WTC11 (cell line): ENCODE measurements around the gene PTGER3. TPM values are rescaled to one million over a fixed set of nuclear protein-coding genes. Genes with fewer than 3 reads are reported as not detected.

Experiments
- ATAC-seq: fragments of 200-7000 bp; cut with Tn5 transposase; 2 replicates; pipeline ENCODE4 v1.10.0; 2021; ENCODE audit warnings: mild to moderate bottlenecking, moderate library complexity
- CTCF ChIA-PET: fragments of 300-600 bp; sonication (Branson Sonifier 250); formaldehyde crosslinking; loops from one replicate; lab custom pipeline; 2021; ENCODE audit warnings: antibody characterized with exemption; lab: Charles Lee
- POLR2A ChIA-PET: fragments of 350-600 bp; sonication (Branson Sonifier 250); formaldehyde crosslinking; loops from one replicate; lab custom pipeline; 2021; ENCODE audit warnings: antibody characterized with exemption; lab: Charles Lee
- DNase-seq: peaks from one replicate; pipeline ENCODE4 v3.0.0; 2021; ENCODE audit warnings: low spot score
- H3K27ac Mint-ChIP-seq: 2 replicates; pipeline ENCODE4 v1.8.0; 2021; ENCODE audit warnings: mixed read lengths
- H3K27me3 Mint-ChIP-seq: 2 replicates; pipeline ENCODE4 v1.8.0; 2021; ENCODE audit warnings: low read depth, mild to moderate bottlenecking, moderate library complexity, mixed read lengths
- H3K36me3 Mint-ChIP-seq: 2 replicates; pipeline ENCODE4 v1.8.0; 2021; ENCODE audit warnings: mixed read lengths
- H3K4me1 Mint-ChIP-seq: 2 replicates; pipeline ENCODE4 v1.8.0; 2022; ENCODE audit warnings: mixed read lengths
- H3K4me3 Mint-ChIP-seq: 2 replicates; pipeline ENCODE4 v1.8.0; 2021; ENCODE audit warnings: mild to moderate bottlenecking, moderate library complexity, mixed read lengths
- H3K9me3 Mint-ChIP-seq: 2 replicates; pipeline ENCODE4 v1.8.0; 2021; ENCODE audit warnings: mixed read lengths
- ATF2 ChIP-seq: sonication (generic); formaldehyde crosslinking; IDR thresholded peaks from 2 replicates; pipeline ENCODE4 v1.8.1; 2022; ENCODE audit warnings: low read depth, missing genetic modification reagents, borderline replicate concordance
- ATF3 ChIP-seq: sonication (generic); formaldehyde crosslinking; conservative IDR thresholded peaks from 2 replicates; pipeline ENCODE4 v1.8.1; 2022; ENCODE audit warnings: mild to moderate bottlenecking, missing genetic modification reagents
- ATF6 ChIP-seq: sonication (generic); formaldehyde crosslinking; IDR thresholded peaks from 2 replicates; pipeline ENCODE4 v1.8.1; 2023; ENCODE audit warnings: mild to moderate bottlenecking, missing genetic modification reagents
- CBFB ChIP-seq: sonication (generic); formaldehyde crosslinking; IDR thresholded peaks from 2 replicates; pipeline ENCODE4 v1.8.1; 2022; ENCODE audit warnings: mild to moderate bottlenecking, low read depth, missing genetic modification reagents
- CREM ChIP-seq: sonication (generic); formaldehyde crosslinking; IDR thresholded peaks from 2 replicates; pipeline ENCODE4 v1.8.1; 2022; ENCODE audit warnings: mild to moderate bottlenecking, missing genetic modification reagents, moderate library complexity
- E2F4 ChIP-seq: sonication (generic); formaldehyde crosslinking; IDR thresholded peaks from 2 replicates; pipeline ENCODE4 v1.8.1; 2022; ENCODE audit warnings: low read depth, mild to moderate bottlenecking, moderate library complexity, missing genetic modification reagents, borderline replicate concordance
- EMX1 ChIP-seq: fragments of 250-450 bp; sonication (Bioruptor Pico); IDR thresholded peaks from 2 replicates; pipeline ENCODE4 v1.8.0; 2021; ENCODE audit warnings: mild to moderate bottlenecking
- ESRRA ChIP-seq: sonication (generic); formaldehyde crosslinking; IDR thresholded peaks from 2 replicates; pipeline ENCODE4 v1.8.1; 2022; ENCODE audit warnings: mild to moderate bottlenecking, missing genetic modification reagents, borderline replicate concordance
- ETV6 ChIP-seq: sonication (generic); formaldehyde crosslinking; IDR thresholded peaks from 2 replicates; pipeline ENCODE4 v1.8.1; 2022; ENCODE audit warnings: mild to moderate bottlenecking, missing genetic modification reagents
- FOXJ3 ChIP-seq: sonication (generic); formaldehyde crosslinking; IDR thresholded peaks from 2 replicates; pipeline ENCODE4 v1.9.0; 2021; ENCODE audit warnings: missing genetic modification reagents, mild to moderate bottlenecking, borderline replicate concordance
- GABPB1 ChIP-seq: sonication (generic); formaldehyde crosslinking; IDR thresholded peaks from 2 replicates; pipeline ENCODE4 v1.8.1; 2023; ENCODE audit warnings: mild to moderate bottlenecking, missing genetic modification reagents
- IRF1 ChIP-seq: sonication (generic); formaldehyde crosslinking; IDR thresholded peaks from 2 replicates; pipeline ENCODE4 v1.8.0; 2023; ENCODE audit warnings: missing genetic modification reagents
- KAT7 ChIP-seq: sonication (generic); formaldehyde crosslinking; IDR thresholded peaks from 2 replicates; pipeline ENCODE4 v1.8.1; 2023; ENCODE audit warnings: missing genetic modification reagents, mild to moderate bottlenecking, borderline replicate concordance
- MYBL2 ChIP-seq: sonication (generic); formaldehyde crosslinking; IDR thresholded peaks from 2 replicates; pipeline ENCODE4 v1.8.1; 2023; ENCODE audit warnings: mild to moderate bottlenecking, moderate library complexity, missing genetic modification reagents
- NFATC4 ChIP-seq: fragments of 250-450 bp; sonication (Bioruptor Pico); IDR thresholded peaks from 2 replicates; pipeline ENCODE4 v1.9.0; 2021; ENCODE audit warnings: mild to moderate bottlenecking
- NR3C1 ChIP-seq: sonication (generic); formaldehyde crosslinking; conservative IDR thresholded peaks from 2 replicates; pipeline ENCODE4 v1.8.1; 2023; ENCODE audit warnings: low read depth, mild to moderate bottlenecking, missing genetic modification reagents
- SP1 ChIP-seq: sonication (generic); formaldehyde crosslinking; conservative IDR thresholded peaks from 2 replicates; pipeline ENCODE4 v1.8.1; 2022; ENCODE audit warnings: missing genetic modification reagents
- STAT6 ChIP-seq: sonication (generic); formaldehyde crosslinking; conservative IDR thresholded peaks from 2 replicates; pipeline ENCODE4 v1.8.1; 2023; ENCODE audit warnings: mild to moderate bottlenecking, low read depth, missing genetic modification reagents, moderate library complexity
- TCF7 ChIP-seq: sonication (generic); formaldehyde crosslinking; IDR thresholded peaks from 2 replicates; pipeline ENCODE4 v1.8.0; 2022; ENCODE audit warnings: mild to moderate bottlenecking, low read depth, missing genetic modification reagents, moderate library complexity
- USF1 ChIP-seq: sonication (generic); formaldehyde crosslinking; IDR thresholded peaks from 2 replicates; pipeline ENCODE4 v1.8.0; 2022; ENCODE audit warnings: mild to moderate bottlenecking, missing genetic modification reagents
- ZBTB21 ChIP-seq: sonication (generic); formaldehyde crosslinking; IDR thresholded peaks from 2 replicates; pipeline ENCODE4 v1.8.1; 2023; ENCODE audit warnings: mild to moderate bottlenecking, missing genetic modification reagents, borderline replicate concordance
- ZMAT4 ChIP-seq: fragments of 250-450 bp; sonication (Bioruptor Pico); IDR thresholded peaks from 2 replicates; pipeline ENCODE4 v1.9.0; 2021; ENCODE audit warnings: mild to moderate bottlenecking
- ZNF121 ChIP-seq: sonication (generic); formaldehyde crosslinking; IDR thresholded peaks from 2 replicates; pipeline ENCODE4 v1.8.0; 2023; ENCODE audit warnings: missing genetic modification reagents
- ZNF425 ChIP-seq: fragments of 250-450 bp; sonication (Bioruptor Pico); conservative IDR thresholded peaks from 2 replicates; pipeline ENCODE4 v1.9.0; 2021; ENCODE audit warnings: mild to moderate bottlenecking
- total RNA-seq: library from RNA; stranded (reverse); gene quantifications from 3 replicates; pipeline ENCODE4 v1.2.3, GENCODE V29; 2021

PTGER3 gene
- total RNA-seq, 1 experiment from 2014 or later: 0.50 TPM

GRCh38 chr1:71014178-71014579 is 33.4 kb downstream of the PTGER3 start:
- ATAC-seq (no peak), DNase-seq (no peak)
- no peak overlapping the region for H3K4me3 Mint-ChIP-seq
- TF ChIP-seq USF1 (CRISPR knock-in tag) (no peak), NR3C1 (no peak), ETV6 (CRISPR knock-in tag) (no peak), NFATC4 (CRISPR knock-in tag) (no peak), CBFB (CRISPR knock-in tag) (no peak), ESRRA (CRISPR knock-in tag) (no peak), MYBL2 (CRISPR knock-in tag) (no peak), ZNF121 (CRISPR knock-in tag) (no peak), ATF2 (CRISPR knock-in tag) (no peak), EMX1 (CRISPR knock-in tag) (no peak), STAT6 (CRISPR knock-in tag) (no peak), ZBTB21 (no peak), KAT7 (CRISPR knock-in tag) (no peak), ATF6 (CRISPR knock-in tag) (no peak), ZMAT4 (CRISPR knock-in tag) (no peak), TCF7 (no peak), E2F4 (CRISPR knock-in tag) (no peak)
- no peaks in the 10 kb centered on the region for H3K27me3 Mint-ChIP-seq
- no peak overlapping the region for H3K27ac Mint-ChIP-seq
- ChIA-PET CTCF (no interaction called here), POLR2A (no interaction called here)
- H3K4me1 Mint-ChIP-seq: no peaks in the 10 kb centered on the region
- no peaks in the 10 kb centered on the region for H3K9me3 Mint-ChIP-seq
- no peaks in the 10 kb centered on the region for H3K36me3 Mint-ChIP-seq

GRCh38 chr1:71002709-71003475 is 44.7 kb downstream of the PTGER3 start:
- Mint-ChIP-seq H3K9me3 (no peaks in the 10 kb centered on the region), H3K4me3 (no peak overlapping the region), H3K27ac (no peak overlapping the region), H3K4me1 (no peaks in the 10 kb centered on the region), H3K27me3 (no peaks in the 10 kb centered on the region), H3K36me3 (no peaks in the 10 kb centered on the region)
- no peak for ATAC-seq
- ChIA-PET CTCF (no interaction called here), POLR2A (no interaction called here)
- no peak for DNase-seq
- TF ChIP-seq GABPB1: no peak
- no peak for TF ChIP-seq ESRRA (CRISPR knock-in tag)
- no peak for TF ChIP-seq SP1
- no peak for TF ChIP-seq FOXJ3 (CRISPR knock-in tag)
- TF ChIP-seq ATF3 (CRISPR knock-in tag): no peak
- no peak for TF ChIP-seq ZBTB21
- no peak for TF ChIP-seq CREM (CRISPR knock-in tag)
- TF ChIP-seq ZNF425 (CRISPR knock-in tag): no peak
- TF ChIP-seq IRF1 (CRISPR knock-in tag): no peak
